ENCODE results near the gene GLI2.

GLI2 gene

DNA sequence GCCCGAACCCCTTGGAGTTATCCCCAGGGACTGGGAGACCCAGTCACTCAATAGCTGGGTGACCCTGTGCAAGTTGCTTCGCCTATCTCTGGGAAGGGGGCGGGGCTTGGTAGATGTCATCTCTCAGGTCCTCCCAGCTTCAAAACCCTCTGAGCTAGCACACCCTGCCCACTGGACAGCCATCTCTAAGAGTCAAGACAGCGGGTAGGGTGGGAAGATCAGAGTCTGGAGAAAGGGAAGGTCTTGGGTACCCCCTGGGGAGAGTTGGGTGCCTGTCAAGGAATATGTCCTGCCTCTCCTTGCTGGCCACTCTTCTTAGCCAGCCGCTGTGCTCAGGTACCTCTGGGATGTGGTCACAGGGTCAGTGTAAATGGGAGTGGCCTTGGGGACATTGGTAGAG is 8.0 kb downstream of the GLI2 start:
- TF ChIP-seq, protein P1, sequence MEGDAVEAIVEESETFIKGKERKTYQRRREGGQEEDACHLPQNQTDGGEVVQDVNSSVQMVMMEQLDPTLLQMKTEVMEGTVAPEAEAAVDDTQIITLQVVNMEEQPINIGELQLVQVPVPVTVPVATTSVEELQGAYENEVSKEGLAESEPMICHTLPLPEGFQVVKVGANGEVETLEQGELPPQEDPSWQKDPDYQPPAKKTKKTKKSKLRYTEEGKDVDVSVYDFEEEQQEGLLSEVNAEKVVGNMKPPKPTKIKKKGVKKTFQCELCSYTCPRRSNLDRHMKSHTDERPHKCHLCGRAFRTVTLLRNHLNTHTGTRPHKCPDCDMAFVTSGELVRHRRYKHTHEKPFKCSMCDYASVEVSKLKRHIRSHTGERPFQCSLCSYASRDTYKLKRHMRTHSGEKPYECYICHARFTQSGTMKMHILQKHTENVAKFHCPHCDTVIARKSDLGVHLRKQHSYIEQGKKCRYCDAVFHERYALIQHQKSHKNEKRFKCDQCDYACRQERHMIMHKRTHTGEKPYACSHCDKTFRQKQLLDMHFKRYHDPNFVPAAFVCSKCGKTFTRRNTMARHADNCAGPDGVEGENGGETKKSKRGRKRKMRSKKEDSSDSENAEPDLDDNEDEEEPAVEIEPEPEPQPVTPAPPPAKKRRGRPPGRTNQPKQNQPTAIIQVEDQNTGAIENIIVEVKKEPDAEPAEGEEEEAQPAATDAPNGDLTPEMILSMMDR (conservative IDR thresholded peaks at IDR 0.05), result no peak
- H3K27ac ChIP-seq, result no peak overlapping the region

DNA sequence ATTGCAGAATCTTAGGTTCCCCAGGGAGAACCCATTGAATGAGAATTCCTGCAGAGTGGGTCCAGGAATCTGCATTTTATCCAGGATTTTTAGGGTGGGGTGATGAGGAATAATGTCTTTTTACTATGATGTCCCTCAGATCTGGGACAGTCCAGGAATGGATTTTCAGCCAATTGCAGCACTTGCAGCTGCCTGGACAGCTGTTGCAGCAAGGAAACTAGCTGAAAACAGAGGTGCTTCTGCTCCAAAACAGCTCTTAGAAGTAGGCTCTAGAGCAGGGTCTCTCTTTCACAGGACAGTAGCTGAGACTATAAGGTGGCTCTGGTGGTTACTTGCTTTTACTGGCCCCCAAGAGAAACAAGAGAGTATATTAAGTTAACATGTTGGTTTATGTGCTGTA is 9.1 kb downstream of the GLI2 start:
- TF ChIP-seq, protein P1 (conservative IDR thresholded peaks at IDR 0.05), result no peak
- H3K27ac ChIP-seq, result no peak overlapping the region

DNA sequence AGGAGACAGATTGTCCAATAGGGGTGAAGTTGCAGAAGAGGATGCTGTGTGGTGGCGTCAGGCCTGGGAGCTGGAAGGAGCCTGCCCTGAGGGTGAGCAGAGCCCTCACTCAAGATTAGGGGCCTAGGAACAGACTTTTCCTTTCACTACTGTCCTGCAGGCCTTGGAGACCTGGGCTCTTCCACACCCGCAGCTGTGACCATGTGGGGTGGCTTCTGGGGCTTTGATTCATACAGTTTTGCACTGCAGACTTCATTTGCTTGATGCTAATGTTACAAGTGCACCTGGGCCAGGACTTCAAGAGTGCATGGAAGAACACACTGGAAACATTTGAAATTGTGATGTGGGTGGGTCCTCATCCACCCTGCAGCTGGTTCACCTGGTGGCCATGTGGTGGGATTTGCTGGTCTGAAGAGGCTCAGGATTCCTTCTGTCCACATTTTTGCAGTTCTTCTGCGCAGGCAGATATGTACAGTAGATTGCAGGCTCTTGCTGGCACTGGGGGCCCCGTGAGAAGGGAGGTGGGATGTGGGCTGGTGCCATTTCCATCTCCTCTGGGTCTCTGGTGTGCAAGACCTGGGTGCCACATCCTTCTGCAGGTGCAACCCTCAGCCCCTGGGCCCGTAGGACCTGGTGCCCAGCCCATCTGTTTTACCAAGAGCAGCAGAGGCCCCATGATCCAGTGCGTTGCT is 9.9 kb downstream of the GLI2 start:
- TF ChIP-seq, protein P1 (conservative IDR thresholded peaks at IDR 0.05), result no peak
- H3K27ac ChIP-seq, result no peak overlapping the region

DNA sequence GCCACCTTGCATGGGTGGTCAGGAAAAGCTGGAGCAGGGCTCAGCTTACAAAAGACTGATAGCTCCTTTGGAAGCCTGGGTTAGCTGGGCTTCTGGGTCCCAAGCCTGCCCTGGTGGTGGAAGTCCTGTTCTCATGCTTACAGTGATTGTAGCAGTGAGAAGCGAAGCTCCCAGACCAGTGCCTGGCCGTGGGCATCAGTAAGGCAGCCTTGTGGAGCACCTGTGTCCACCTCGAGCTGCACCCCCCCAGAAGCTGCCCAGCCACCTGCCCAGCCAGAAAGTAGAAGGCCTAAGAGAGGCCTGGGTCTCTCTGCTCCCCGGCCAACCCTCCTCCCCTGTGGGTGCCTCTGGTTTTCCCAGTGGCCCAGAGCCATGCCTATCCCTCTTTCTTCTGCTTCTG is 10.5 kb downstream of the GLI2 start:
- TF ChIP-seq, protein P1 (conservative IDR thresholded peaks at IDR 0.05), result no peak

DNA sequence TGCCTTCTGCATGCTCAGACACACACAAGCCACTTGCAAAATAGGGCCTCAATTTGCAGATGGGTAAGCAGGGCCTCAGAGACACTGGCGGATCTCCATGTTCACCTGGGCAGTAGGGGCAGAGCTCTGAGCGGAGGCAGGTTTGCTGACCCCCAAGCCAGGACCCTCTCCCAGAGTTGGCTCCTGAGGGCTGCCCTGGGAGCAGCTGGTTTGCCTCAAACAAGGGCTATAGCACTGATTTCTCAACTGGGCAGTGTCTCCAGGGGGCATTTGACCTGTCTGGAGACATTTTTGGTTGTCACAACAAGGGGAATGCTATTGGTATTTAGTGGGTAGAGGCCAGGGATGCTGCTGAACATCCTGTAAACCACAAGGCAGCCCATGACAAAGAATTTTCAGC is 11.6 kb downstream of the GLI2 start:
- TF ChIP-seq, protein P1 (conservative IDR thresholded peaks at IDR 0.05), result no peak
- H3K27ac ChIP-seq, result no peak overlapping the region

More for the DNA sequence above, 10.5 kb downstream of the GLI2 start:
- H3K27ac ChIP-seq, result no peak overlapping the region

DNA sequence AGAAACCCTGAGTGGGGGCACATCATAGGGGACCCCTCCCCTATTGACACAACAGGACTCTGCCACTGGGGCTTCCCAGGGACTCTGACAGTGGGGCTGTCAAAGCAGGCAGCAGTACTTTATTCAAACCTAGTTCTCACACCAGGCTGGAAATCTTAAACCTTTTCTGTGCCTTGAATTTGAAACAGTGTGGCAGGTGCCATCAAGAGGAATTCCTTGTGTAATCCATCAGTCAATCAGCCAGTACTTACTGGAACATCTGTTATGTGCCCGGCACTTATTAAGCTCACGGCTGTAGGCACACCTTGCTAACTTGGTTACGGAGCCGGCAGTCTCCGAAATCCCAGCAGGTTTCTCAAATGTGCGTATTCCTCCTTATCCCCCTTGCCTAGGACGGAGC is 12.0 kb downstream of the GLI2 start:
- no peak overlapping the region for H3K27ac ChIP-seq
- TF ChIP-seq, protein P1 (conservative IDR thresholded peaks at IDR 0.05), result no peak

DNA sequence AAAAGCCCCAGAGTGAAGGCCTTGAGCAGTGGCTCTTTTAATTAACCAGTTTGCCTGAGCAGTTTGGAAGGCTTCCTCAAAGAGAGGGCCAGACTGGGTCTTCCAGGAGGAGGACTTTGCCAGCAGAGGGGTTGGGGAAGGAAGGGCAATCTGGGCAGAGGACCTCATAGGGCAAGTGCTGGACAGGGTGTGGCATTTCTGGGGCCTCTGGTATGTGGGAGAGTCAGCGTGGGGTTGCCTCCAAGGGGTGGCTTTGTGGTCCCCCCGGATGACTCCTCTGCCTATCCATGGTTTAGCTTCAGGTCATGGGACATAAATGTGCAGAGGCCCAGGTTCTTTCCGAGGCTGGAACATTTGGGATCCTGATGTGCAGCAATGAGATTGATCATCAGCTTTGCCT is 12.6 kb downstream of the GLI2 start:
- no peak overlapping the region for H3K27ac ChIP-seq
- TF ChIP-seq, protein P1 (conservative IDR thresholded peaks at IDR 0.05), result no peak

Data from VCaP (cell line).